Rectal smooth muscle tissue (tissue), 1 donor: Measurements from ENCODE around the gene LIMCH1.

Source experiments
- H3K27ac ChIP-seq: one replicate; pipeline ENCODE4 v1.7.0; 2013; ENCODE audit warnings: low read depth, low read length, inconsistent platforms
- H3K27me3 ChIP-seq: one replicate; pipeline ENCODE4 v1.7.0; 2013; ENCODE audit warnings: low read length; ENCODE audit not compliant: control insufficient read depth, insufficient read depth
- H3K36me3 ChIP-seq: one replicate; pipeline ENCODE4 v1.7.0; 2013; ENCODE audit warnings: low read length; ENCODE audit not compliant: control insufficient read depth, insufficient read depth
- H3K4me1 ChIP-seq: one replicate; pipeline ENCODE4 v1.7.0; 2013; ENCODE audit warnings: low read length; ENCODE audit not compliant: control insufficient read depth, insufficient read depth
- H3K4me3 ChIP-seq: one replicate; pipeline ENCODE4 v1.7.0; 2013; ENCODE audit warnings: low read length
- H3K9ac ChIP-seq: one replicate; pipeline ENCODE4 v1.7.0; 2013; ENCODE audit warnings: low read length

LIMCH1 gene

DNA sequence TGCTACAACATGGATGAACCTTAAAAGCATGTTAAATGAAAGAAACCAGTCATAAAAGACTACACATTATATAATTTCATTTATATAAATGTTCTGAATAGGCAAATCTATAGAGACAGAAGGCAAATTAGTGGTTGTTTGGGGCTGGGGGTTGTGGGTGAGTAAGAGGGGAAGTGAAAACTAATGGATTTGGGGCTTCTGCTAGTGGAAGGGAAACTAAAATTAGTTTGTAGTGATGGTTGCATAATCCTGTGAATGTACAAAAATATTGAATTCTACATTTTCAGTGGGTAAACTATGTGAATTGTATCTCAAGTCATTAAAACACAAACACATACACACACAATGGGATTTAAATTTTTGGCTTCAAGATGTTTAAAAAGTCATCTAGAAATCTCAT, 25.4 kb upstream of the LIMCH1 start:
- Histone ChIP-seq H3K9ac (no peak overlapping the region), H3K27ac (no peak overlapping the region), H3K4me3 (no peak overlapping the region)

GRCh38 chr4:41514169-41514568, 23.8 kb upstream of the LIMCH1 start:
- Histone ChIP-seq H3K27me3 (no peaks in the 10 kb centered on the region), H3K27ac (no peak overlapping the region), H3K36me3 (peaks cover 2% of the 10 kb centered on the region), H3K4me1 (no peaks in the 10 kb centered on the region), H3K9ac (no peak overlapping the region), H3K4me3 (no peak overlapping the region)

More for the DNA sequence above, 25.4 kb upstream of the LIMCH1 start:
- Histone ChIP-seq H3K27me3 (no peaks in the 10 kb centered on the region), H3K36me3 (peaks cover 2% of the 10 kb centered on the region), H3K4me1 (no peaks in the 10 kb centered on the region)

- Histone ChIP-seq H3K4me1 (no peaks in the 10 kb centered on the region), H3K27ac (no peak overlapping the region), H3K27me3 (no peaks in the 10 kb centered on the region), H3K36me3 (peaks cover 2% of the 10 kb centered on the region), H3K9ac (no peak overlapping the region), H3K4me3 (no peak overlapping the region)
Observed at GRCh38 chr4:41514766-41515481, 23.0 kb upstream of the LIMCH1 start.

- Histone ChIP-seq H3K9ac (no peak overlapping the region), H3K27me3 (no peaks in the 10 kb centered on the region), H3K4me1 (no peaks in the 10 kb centered on the region), H3K4me3 (no peak overlapping the region), H3K36me3 (peaks cover 2% of the 10 kb centered on the region), H3K27ac (no peak overlapping the region)
Observed at GRCh38 chr4:41517121-41517520, 20.8 kb upstream of the LIMCH1 start.

DNA sequence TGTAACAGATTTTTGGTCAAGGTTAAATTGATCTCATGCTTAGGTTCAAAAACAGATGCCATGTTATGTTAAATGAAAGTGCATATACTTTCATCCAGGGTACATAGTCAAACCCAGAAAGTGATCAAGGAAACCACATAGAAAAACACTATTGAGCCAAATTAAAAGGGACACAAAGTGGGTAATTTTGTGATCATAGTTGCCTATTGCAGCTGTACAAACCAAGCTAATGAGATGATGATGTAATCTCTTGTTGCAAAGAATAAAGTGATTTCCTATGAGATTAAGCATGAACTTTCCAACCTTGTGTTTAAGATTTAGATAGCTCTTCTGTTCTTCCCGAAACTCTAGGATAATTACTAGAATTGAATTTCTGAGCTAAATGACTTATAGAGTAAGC, 20.2 kb upstream of the LIMCH1 start:
- H3K36me3 ChIP-seq: peaks cover 2% of the 10 kb centered on the region
- no peak overlapping the region for H3K4me3 ChIP-seq
- no peak overlapping the region for H3K27ac ChIP-seq
- H3K9ac ChIP-seq: no peak overlapping the region
- H3K27me3 ChIP-seq: no peaks in the 10 kb centered on the region
- no peaks in the 10 kb centered on the region for H3K4me1 ChIP-seq

DNA sequence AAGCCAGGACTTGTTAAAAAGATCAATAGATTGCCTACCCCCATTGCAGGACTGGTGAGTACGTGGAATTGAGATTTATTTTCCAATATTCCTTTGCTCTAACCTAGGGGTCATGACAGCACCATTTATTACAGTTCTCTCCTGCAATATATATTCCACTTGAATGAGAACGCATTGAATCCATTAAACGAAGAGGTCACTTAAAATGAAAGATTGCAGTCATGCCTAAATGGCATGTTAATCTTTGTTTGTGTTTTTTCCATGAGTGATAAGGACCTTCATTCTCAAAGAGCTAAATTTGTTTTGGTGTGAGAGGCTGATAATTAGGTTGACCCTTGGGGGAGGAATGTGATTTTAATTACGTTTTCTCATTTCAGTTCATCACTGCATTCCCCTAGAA, 13.5 kb upstream of the LIMCH1 start:
- H3K27ac ChIP-seq: no peak overlapping the region

GRCh38 chr4:41525129-41525528, 12.8 kb upstream of the LIMCH1 start:
- H3K9ac ChIP-seq: no peak overlapping the region
- no peaks in the 10 kb centered on the region for H3K4me1 ChIP-seq
- H3K27ac ChIP-seq: no peak overlapping the region
- H3K27me3 ChIP-seq: no peaks in the 10 kb centered on the region
- H3K4me3 ChIP-seq: no peak overlapping the region
- no peaks in the 10 kb centered on the region for H3K36me3 ChIP-seq

More for the DNA sequence above, 13.5 kb upstream of the LIMCH1 start:
- Histone ChIP-seq H3K9ac (no peak overlapping the region), H3K4me3 (no peak overlapping the region), H3K4me1 (no peaks in the 10 kb centered on the region), H3K36me3 (no peaks in the 10 kb centered on the region), H3K27me3 (no peaks in the 10 kb centered on the region)

- Histone ChIP-seq H3K9ac (no peak overlapping the region), H3K4me3 (no peak overlapping the region), H3K36me3 (no peaks in the 10 kb centered on the region), H3K27me3 (no peaks in the 10 kb centered on the region), H3K27ac (no peak overlapping the region), H3K4me1 (no peaks in the 10 kb centered on the region)
Observed at GRCh38 chr4:41526628-41527027, 11.3 kb upstream of the LIMCH1 start.

DNA sequence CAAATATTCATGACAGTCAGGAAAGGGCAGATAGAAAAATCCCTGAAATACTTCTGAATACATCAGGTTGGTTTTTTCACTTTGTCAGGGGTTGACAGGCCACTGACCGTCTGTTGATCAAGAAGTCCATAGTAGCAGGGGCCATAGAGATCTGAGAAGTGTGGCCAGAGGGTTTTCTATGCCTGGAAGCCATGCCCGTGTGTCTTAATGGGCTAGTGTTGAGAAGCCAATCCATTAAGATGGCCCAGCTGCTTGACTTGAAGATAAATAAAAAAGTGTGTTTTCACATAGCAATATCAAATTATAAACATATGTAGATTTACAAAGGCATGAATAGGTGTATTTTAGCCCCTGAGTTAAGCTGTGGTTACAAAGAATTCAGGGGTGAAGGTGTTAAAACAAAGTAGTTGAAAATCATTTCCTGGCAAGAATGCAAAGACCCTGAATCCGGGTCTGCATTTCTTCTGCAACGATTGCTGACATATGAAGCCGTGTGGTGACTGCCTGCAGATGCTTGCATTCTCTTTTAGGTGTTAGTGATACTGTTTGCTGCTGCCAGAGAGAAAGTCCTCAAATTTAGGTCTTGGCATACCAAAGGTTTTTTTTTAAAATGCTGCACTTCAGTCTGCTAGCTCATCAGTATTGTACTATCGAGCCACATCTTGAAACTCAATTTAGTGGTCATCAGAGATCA, 9.3 kb upstream of the LIMCH1 start:
- H3K9ac ChIP-seq: no peak overlapping the region
- H3K4me3 ChIP-seq: no peak overlapping the region
- no peaks in the 10 kb centered on the region for H3K36me3 ChIP-seq
- no peaks in the 10 kb centered on the region for H3K4me1 ChIP-seq
- H3K27me3 ChIP-seq: no peaks in the 10 kb centered on the region
- no peak overlapping the region for H3K27ac ChIP-seq

GRCh38 chr4:41530741-41531140, 7.2 kb upstream of the LIMCH1 start:
- Histone ChIP-seq H3K4me3 (no peak overlapping the region), H3K9ac (no peak overlapping the region), H3K4me1 (no peaks in the 10 kb centered on the region), H3K36me3 (no peaks in the 10 kb centered on the region), H3K27me3 (no peaks in the 10 kb centered on the region), H3K27ac (no peak overlapping the region)

- Histone ChIP-seq H3K36me3 (no peaks in the 10 kb centered on the region), H3K4me3 (no peak overlapping the region), H3K4me1 (peaks cover 2% of the 10 kb centered on the region), H3K9ac (no peak overlapping the region), H3K27ac (no peak overlapping the region), H3K27me3 (no peaks in the 10 kb centered on the region)
Observed at GRCh38 chr4:41532336-41532735, 5.6 kb upstream of the LIMCH1 start.

- Histone ChIP-seq H3K27ac (no peak overlapping the region), H3K4me1 (peaks cover 3% of the 10 kb centered on the region), H3K9ac (no peak overlapping the region), H3K36me3 (no peaks in the 10 kb centered on the region), H3K27me3 (no peaks in the 10 kb centered on the region), H3K4me3 (no peak overlapping the region)
Observed at GRCh38 chr4:41532882-41533281, 5.1 kb upstream of the LIMCH1 start.

DNA sequence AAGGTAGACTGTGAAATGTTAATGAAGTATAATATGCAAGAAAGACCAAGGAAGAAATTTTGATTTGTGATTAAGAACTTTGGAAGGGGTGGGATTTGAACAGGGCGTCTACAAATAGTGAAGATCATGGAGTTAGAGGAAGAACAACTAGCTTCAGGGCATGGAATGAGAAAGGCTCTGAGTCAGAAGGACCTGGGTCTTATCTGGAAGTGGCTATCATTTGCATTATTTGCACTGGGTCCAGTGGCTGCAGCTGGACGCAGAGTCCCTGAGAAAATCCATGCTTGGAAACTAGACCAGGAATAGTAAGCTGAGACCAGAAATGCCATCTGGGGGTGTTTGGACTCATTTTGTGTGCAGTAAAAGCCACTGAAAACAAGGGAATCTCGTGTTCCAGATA, 4.3 kb upstream of the LIMCH1 start:
- H3K9ac ChIP-seq: no peak overlapping the region
- H3K27ac ChIP-seq: no peak overlapping the region
- peaks cover 8% of the 10 kb centered on the region for H3K4me1 ChIP-seq
- H3K36me3 ChIP-seq: no peaks in the 10 kb centered on the region
- no peak overlapping the region for H3K4me3 ChIP-seq
- no peaks in the 10 kb centered on the region for H3K27me3 ChIP-seq
